IMR-90 (cell line): Measurements from ENCODE around the gene RMI1.

Experiments
- CEBPB ChIP-seq: IDR thresholded peaks from 2 replicates; pipeline ENCODE4 v1.6.1; 2012; ENCODE audit warnings: low read depth, low read length, improper control_type of control experiment
- FOS ChIP-seq: fragments of 150-350 bp; IDR thresholded peaks from 2 replicates; pipeline ENCODE4 v1.6.1; 2016; ENCODE audit warnings: low read depth, low read length
- MAFK ChIP-seq: IDR thresholded peaks from 2 replicates; pipeline ENCODE4 v1.6.1; 2012; ENCODE audit warnings: low read depth, low read length, improper control_type of control experiment
- POLR2A ChIP-seq: IDR thresholded peaks from 2 replicates; pipeline ENCODE4 v1.6.1; 2012; ENCODE audit warnings: mild to moderate bottlenecking, low read depth, low read length
- RAD21 ChIP-seq: IDR thresholded peaks from 2 replicates; pipeline ENCODE4 v1.6.1; 2012; ENCODE audit warnings: low read length, improper control_type of control experiment
- RFX5 ChIP-seq: IDR thresholded peaks from 2 replicates; pipeline ENCODE4 v1.8.0; 2012; ENCODE audit warnings: low read depth, mild to moderate bottlenecking, low read length, moderate library complexity
- SMC3 ChIP-seq: fragments of 150-350 bp; IDR thresholded peaks from 2 replicates; pipeline ENCODE4 v1.6.1; 2016; ENCODE audit warnings: low read depth, mild to moderate bottlenecking, antibody characterized with exemption, low read length, moderate library complexity
- USF2 ChIP-seq: fragments of 150-350 bp; IDR thresholded peaks from 2 replicates; pipeline ENCODE4 v1.6.1; 2017; ENCODE audit warnings: mild to moderate bottlenecking, antibody characterized with exemption, low read length, low read depth
- TF ChIP-seq, protein P1 (sequence below): conservative IDR thresholded peaks from 2 replicates; pipeline ENCODE4 v1.5.1; 2012; ENCODE audit warnings: mild to moderate bottlenecking, low read depth, low read length, improper control_type of control experiment

DNA sequence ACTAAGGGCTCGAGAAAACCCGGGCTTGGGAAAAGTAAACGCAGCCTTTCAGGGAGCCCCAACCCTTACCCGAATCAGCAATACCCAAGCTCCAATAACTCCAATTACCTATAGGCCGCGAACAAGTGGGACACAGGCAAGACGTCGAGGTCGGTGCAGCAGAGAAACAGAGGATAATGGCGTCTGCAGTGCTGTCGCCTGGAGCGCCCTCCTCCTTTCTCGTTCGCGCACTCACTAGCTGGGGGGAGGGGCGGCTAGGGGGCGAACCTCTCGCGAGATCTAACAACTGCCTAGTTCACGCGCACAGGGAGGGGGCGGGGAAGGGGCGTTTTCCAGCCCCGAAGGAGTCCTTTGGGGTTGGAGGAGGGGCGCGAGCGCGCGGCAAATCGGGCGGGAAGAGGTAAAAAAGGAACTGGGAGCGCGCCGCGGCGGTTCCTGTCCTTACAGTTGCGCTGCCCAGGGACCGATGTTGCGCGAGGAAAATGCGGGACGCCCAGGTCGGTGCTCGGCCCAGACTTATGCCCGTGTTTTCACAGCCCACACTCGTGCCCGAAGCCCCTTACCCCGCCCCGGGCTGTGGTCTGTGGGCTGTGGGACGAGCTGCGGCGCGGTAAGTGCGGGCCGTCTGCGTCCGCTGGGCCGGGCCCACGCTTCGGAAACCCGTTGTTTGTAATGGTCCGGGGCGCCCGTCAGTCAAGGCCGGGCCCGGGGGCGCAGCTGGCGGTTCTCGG, at the start of gene RMI1:
- TF ChIP-seq, protein P1, sequence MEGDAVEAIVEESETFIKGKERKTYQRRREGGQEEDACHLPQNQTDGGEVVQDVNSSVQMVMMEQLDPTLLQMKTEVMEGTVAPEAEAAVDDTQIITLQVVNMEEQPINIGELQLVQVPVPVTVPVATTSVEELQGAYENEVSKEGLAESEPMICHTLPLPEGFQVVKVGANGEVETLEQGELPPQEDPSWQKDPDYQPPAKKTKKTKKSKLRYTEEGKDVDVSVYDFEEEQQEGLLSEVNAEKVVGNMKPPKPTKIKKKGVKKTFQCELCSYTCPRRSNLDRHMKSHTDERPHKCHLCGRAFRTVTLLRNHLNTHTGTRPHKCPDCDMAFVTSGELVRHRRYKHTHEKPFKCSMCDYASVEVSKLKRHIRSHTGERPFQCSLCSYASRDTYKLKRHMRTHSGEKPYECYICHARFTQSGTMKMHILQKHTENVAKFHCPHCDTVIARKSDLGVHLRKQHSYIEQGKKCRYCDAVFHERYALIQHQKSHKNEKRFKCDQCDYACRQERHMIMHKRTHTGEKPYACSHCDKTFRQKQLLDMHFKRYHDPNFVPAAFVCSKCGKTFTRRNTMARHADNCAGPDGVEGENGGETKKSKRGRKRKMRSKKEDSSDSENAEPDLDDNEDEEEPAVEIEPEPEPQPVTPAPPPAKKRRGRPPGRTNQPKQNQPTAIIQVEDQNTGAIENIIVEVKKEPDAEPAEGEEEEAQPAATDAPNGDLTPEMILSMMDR, result 0 out of 2 replicates have a peak, but pooled peaks have one; percentile 13
- TF ChIP-seq CEBPB (no peak), POLR2A (peak; percentile 95), USF2 (no peak), FOS (no peak), RAD21 (no peak), MAFK (no peak), SMC3 (no peak), RFX5 (0 out of 2 replicates have a peak, but pooled peaks have one; percentile 7)
